ENCODE results near the gene TSPO2.

The TSPO2 gene

DNA sequence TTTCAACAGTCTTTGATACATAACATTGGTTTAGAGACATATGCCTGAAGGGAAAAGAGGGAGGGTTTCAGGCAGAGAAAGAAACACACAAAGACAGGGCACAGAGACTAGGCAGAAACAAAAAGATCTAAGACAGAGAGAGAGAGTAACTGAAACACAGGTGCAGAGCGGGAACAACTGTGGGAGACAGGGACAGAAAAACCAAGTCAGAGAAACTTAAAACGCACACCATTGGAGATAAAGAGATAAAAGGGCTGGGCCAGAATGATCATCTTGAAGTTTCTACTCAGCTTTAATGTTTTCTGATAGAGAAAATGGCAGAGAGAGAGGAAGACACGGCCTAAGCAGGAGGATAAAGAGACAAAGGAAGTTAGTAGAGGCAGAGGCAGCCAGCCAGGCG is 15.0 kb upstream of the TSPO2 start:
- Histone ChIP-seq H3K79me2 (ENCODE audit: control insufficient read depth, insufficient read depth, low read length, unreplicated experiment) (no peaks in the 10 kb centered on the region), H3K27ac (ENCODE audit: low read depth, low read length) (no peak overlapping the region), H3K36me3 (ENCODE audit: insufficient read depth, low read length) (no peaks in the 10 kb centered on the region), H2AFZ (ENCODE audit: low read length, unreplicated experiment) (peak overlapping the region; percentile 73), H3K27me3 (ENCODE audit: insufficient read depth, low read length) (no peaks in the 10 kb centered on the region), H3K4me3 (ENCODE audit: low read depth, low read length) (peak overlapping the region; percentile 73), H3K4me1 (ENCODE audit: control insufficient read depth, insufficient read depth, low read length, unreplicated experiment) (peaks cover 14% of the 10 kb centered on the region)

DNA sequence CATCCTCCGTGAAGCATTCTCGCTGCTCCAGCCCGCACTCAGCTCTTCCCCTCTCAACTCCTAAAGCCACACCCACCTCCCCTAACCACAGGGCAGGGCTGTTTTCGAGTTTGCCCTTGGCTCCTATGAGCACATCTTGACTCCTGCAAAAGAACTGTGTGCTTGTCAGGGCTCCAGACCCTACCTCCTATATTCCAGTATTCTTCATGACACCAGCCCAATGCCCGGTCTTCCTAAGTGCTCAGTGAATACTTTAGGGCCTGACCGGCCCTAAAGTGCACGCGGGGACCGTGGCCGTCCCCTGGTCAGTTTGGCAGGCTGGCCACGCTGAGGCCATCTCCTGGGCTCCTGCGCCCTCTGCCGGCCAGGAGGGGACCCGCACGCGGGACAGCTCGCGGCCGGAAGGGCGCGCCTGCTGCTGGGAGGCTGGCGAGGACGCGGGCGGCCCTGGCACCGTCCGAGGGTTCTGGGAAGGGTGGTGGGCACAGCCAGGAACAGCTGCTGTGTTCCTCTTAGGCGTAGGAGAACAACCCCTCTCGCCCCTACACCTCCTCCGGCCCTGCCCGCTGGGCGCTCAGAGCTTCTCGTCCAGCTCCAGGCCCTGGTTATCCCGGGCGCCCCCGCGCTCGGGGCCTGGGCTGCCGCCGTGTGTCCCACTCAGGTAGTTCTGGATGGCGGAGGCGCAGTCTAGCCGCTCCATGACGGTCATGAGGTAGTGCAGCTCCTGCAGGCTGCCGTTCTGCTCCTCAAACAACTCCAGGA is 14.3 kb upstream of the TSPO2 start:
- H3K79me2 ChIP-seq (ENCODE audit: control insufficient read depth, insufficient read depth, low read length, unreplicated experiment), result no peaks in the 10 kb centered on the region
- H3K4me3 ChIP-seq (ENCODE audit: low read depth, low read length), result peak overlapping the region; percentile 73
- peaks cover 10% of the 10 kb centered on the region for H3K4me1 ChIP-seq (ENCODE audit: control insufficient read depth, insufficient read depth, low read length, unreplicated experiment)
- H2AFZ ChIP-seq (ENCODE audit: low read length, unreplicated experiment), result peak overlapping the region; percentile 82
- no peaks in the 10 kb centered on the region for H3K36me3 ChIP-seq (ENCODE audit: insufficient read depth, low read length)
- H3K27me3 ChIP-seq (ENCODE audit: insufficient read depth, low read length), result no peaks in the 10 kb centered on the region
- no peak overlapping the region for H3K27ac ChIP-seq (ENCODE audit: low read depth, low read length)

DNA sequence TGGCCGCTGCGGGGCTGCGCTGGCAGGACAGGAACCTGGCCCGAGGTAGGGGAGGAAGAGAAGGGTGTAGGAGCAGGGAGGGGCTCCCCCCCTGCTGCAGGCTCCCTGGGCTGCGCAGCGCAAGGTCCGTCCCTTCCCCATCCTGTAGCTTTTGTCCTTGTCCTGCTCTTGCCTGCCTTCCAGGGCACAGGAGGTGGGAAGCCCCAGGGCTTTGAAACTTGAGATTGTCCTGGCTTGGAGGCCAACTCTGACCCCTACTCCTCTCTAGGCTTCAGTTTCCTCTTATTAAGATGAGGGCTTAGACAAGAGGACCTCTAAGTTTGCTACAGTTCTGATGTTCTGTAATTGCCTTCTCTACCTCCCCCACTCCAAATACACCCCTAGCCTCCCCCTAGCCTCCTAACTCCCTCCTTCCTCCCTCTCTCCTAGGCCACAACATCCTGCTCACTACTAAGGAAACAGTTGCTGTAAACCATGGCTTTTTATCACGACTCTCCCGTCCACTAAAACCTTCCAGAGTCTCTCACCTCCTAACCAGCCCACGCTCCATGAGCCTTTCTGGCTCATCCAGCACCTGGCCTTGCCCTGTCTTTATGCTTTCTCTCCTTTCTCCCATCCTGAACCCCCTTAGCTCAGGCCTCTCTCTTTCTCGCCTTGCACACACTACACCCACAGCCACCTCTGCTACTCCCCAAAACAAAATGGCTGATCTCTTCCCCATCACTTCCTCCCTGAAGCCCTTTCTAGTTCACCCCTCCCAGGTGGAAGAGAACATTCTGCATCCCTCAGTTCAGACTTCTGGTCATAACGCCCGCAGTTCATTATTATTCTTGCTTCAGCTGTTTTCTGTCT is 13.5 kb upstream of the TSPO2 start:
- H3K27ac ChIP-seq (ENCODE audit: low read depth, low read length), result no peak overlapping the region
- peaks cover 10% of the 10 kb centered on the region for H3K4me1 ChIP-seq (ENCODE audit: control insufficient read depth, insufficient read depth, low read length, unreplicated experiment)
- no peaks in the 10 kb centered on the region for H3K36me3 ChIP-seq (ENCODE audit: insufficient read depth, low read length)
- H3K79me2 ChIP-seq (ENCODE audit: control insufficient read depth, insufficient read depth, low read length, unreplicated experiment), result no peaks in the 10 kb centered on the region
- H3K27me3 ChIP-seq (ENCODE audit: insufficient read depth, low read length), result no peaks in the 10 kb centered on the region
- H3K4me3 ChIP-seq (ENCODE audit: low read depth, low read length), result peak overlapping the region; percentile 73
- peak overlapping the region; percentile 82 for H2AFZ ChIP-seq (ENCODE audit: low read length, unreplicated experiment)

DNA sequence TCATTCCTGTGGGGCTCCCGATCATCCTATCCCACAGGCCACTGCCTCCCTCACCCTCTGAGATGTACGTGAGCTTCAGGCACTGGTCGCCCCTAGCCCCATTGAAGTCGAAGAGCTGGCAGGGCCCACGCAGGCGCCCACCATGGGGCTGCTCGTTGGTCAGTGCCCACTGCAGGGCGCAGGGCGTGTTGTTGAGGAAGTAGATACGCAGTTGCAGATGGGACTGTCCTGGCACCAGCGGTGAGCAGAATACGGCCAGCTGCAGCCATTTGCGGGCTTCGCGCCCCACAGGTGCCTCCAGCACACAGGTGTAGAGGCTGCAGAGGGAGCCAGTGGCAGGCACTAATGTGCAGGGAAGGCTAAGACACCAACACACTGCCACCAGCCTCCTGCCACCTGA is 9.4 kb upstream of the TSPO2 start:
- Histone ChIP-seq H3K27ac (ENCODE audit: low read depth, low read length) (no peak overlapping the region), H2AFZ (ENCODE audit: low read length, unreplicated experiment) (no peak overlapping the region), H3K4me3 (ENCODE audit: low read depth, low read length) (no peak overlapping the region), H3K79me2 (ENCODE audit: control insufficient read depth, insufficient read depth, low read length, unreplicated experiment) (no peaks in the 10 kb centered on the region), H3K4me1 (ENCODE audit: control insufficient read depth, insufficient read depth, low read length, unreplicated experiment) (peaks cover 6% of the 10 kb centered on the region), H3K27me3 (ENCODE audit: insufficient read depth, low read length) (peaks cover 13% of the 10 kb centered on the region), H3K36me3 (ENCODE audit: insufficient read depth, low read length) (no peaks in the 10 kb centered on the region)

DNA sequence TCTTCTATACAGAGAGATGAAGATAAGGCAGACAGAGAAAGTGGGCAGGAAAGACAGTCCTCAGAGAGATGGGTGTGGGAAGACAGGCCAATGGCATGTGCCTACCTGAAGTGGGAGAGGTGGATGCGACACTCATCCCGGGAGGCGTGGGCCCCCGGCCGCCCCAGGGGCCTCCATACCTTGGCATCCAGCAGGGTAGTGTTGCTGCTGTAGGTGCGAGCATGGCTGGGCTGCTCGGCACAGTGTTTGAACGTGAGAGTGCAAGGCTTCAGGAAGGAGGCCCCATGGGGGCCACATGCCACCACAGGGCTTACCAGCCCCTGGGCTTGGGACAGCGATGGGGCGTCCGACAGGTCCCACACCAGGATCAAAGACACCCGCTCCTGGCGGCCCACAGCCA is 8.5 kb upstream of the TSPO2 start:
- Histone ChIP-seq H2AFZ (ENCODE audit: low read length, unreplicated experiment) (no peak overlapping the region), H3K4me3 (ENCODE audit: low read depth, low read length) (no peak overlapping the region), H3K79me2 (ENCODE audit: control insufficient read depth, insufficient read depth, low read length, unreplicated experiment) (no peaks in the 10 kb centered on the region), H3K27me3 (ENCODE audit: insufficient read depth, low read length) (peaks cover 21% of the 10 kb centered on the region), H3K4me1 (ENCODE audit: control insufficient read depth, insufficient read depth, low read length, unreplicated experiment) (peaks cover 1% of the 10 kb centered on the region), H3K36me3 (ENCODE audit: insufficient read depth, low read length) (no peaks in the 10 kb centered on the region), H3K27ac (ENCODE audit: low read depth, low read length) (no peak overlapping the region)

DNA sequence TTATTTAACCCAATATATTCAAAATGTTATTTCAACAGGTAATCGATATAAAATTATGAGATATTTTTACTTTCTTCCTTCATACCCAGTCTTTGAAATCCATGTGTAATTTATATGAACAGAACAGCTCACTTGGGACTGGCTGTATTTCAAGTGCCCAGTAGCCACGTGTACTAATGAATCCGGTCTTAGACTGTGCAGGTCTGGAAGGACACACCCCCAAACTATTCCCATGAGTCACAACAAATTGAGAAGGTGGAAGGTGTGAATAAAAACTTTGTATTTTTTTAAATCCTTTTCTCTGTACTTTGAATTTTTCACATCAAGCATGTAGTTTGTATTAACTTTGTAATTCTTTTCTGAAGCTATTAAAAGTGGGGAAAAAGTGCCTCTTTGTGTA is 6.1 kb upstream of the TSPO2 start:
- H3K27ac ChIP-seq (ENCODE audit: low read depth, low read length), result no peak overlapping the region

DNA sequence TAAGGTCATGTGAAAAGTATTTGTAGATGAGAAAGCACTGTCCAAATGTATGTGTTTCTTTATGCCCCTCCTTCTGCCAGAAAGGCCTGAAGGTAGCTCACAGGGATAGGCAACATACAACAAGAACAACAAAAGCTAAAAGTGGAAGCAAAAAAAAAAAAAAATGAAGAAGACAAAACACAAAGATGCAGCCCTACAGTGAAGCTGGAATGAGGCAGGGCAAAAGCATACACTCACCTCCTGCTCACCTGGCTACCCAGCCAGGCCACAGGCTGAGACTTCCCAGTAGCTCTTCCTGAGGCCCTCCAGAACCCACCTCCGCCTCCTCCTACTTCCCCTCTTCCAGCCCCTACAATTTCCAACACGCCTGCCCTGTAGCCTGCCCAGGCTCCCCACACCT is 5.7 kb upstream of the TSPO2 start:
- H3K4me3 ChIP-seq (ENCODE audit: low read depth, low read length), result no peak overlapping the region
- H3K36me3 ChIP-seq (ENCODE audit: insufficient read depth, low read length), result no peaks in the 10 kb centered on the region
- H3K79me2 ChIP-seq (ENCODE audit: control insufficient read depth, insufficient read depth, low read length, unreplicated experiment), result no peaks in the 10 kb centered on the region
- H3K27me3 ChIP-seq (ENCODE audit: insufficient read depth, low read length), result peaks cover 21% of the 10 kb centered on the region
- H3K27ac ChIP-seq (ENCODE audit: low read depth, low read length), result no peak overlapping the region
- no peak overlapping the region for H2AFZ ChIP-seq (ENCODE audit: low read length, unreplicated experiment)
- peaks cover 10% of the 10 kb centered on the region for H3K4me1 ChIP-seq (ENCODE audit: control insufficient read depth, insufficient read depth, low read length, unreplicated experiment)

More for the DNA sequence above, 6.1 kb upstream of the TSPO2 start:
- Histone ChIP-seq H3K4me1 (ENCODE audit: control insufficient read depth, insufficient read depth, low read length, unreplicated experiment) (peaks cover 10% of the 10 kb centered on the region), H3K79me2 (ENCODE audit: control insufficient read depth, insufficient read depth, low read length, unreplicated experiment) (no peaks in the 10 kb centered on the region), H3K4me3 (ENCODE audit: low read depth, low read length) (no peak overlapping the region), H2AFZ (ENCODE audit: low read length, unreplicated experiment) (no peak overlapping the region), H3K36me3 (ENCODE audit: insufficient read depth, low read length) (no peaks in the 10 kb centered on the region), H3K27me3 (ENCODE audit: insufficient read depth, low read length) (peaks cover 21% of the 10 kb centered on the region)

DNA sequence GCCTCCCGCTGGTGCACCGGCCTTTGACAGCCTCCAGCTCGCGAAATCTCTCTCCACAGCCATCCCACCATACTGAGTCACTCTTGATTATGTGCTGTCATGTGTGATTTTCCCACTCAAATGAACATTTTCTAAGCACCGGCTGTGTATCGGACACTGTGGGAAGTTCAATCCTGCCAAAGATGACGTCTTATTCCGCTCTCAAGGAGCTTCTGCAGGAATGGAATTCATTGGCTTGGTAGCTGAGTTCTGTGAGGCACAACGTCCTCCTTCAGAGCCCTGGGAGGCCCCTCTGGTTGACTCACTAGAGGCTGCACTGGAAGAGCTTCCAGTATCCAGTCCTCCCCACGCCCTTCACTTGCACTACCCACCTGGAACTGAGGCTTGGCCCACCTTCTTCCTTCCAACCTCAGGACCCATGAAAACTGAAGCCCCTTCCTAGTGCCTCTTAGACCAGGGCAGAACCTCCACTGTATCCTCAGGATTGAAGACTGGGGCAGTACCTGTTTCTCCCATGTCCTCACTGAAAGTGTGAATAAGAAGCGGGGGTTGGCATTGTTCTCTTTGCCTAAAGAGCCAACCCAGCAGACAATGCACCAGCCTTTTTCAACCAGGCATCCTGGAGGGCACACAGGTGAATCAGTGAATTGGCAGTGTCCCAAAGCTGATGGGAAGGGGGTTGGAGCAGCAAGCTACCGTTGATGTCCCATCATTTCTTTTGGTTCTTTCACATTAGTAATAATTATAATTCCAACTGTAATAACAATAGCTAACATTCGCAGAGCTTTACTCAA is 5.0 kb upstream of the TSPO2 start:
- Histone ChIP-seq H3K79me2 (ENCODE audit: control insufficient read depth, insufficient read depth, low read length, unreplicated experiment) (no peaks in the 10 kb centered on the region), H2AFZ (ENCODE audit: low read length, unreplicated experiment) (no peak overlapping the region), H3K4me1 (ENCODE audit: control insufficient read depth, insufficient read depth, low read length, unreplicated experiment) (peaks cover 10% of the 10 kb centered on the region), H3K27ac (ENCODE audit: low read depth, low read length) (no peak overlapping the region), H3K4me3 (ENCODE audit: low read depth, low read length) (no peak overlapping the region), H3K27me3 (ENCODE audit: insufficient read depth, low read length) (peaks cover 21% of the 10 kb centered on the region), H3K36me3 (ENCODE audit: insufficient read depth, low read length) (no peaks in the 10 kb centered on the region)

DNA sequence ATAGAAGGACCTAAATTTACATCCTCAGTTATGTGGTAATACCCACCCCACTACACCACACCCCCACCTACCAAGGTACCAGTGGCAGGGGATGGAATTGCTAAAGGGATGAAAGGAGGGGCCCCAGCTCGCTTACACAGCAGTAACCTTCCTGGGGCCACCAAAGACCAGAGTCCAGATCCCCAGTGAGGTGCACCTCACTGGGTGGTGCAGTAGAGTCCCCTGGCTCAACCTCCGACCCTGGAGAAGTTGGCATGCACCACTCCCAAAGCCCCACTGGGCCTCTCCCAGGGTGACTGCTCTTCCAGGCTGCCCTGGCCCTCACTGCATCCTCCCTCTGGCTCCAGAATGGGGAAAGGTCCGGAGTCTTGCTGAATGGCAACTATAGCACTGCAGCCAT is 4.1 kb upstream of the TSPO2 start:
- H3K79me2 ChIP-seq (ENCODE audit: control insufficient read depth, insufficient read depth, low read length, unreplicated experiment), result no peaks in the 10 kb centered on the region

DNA sequence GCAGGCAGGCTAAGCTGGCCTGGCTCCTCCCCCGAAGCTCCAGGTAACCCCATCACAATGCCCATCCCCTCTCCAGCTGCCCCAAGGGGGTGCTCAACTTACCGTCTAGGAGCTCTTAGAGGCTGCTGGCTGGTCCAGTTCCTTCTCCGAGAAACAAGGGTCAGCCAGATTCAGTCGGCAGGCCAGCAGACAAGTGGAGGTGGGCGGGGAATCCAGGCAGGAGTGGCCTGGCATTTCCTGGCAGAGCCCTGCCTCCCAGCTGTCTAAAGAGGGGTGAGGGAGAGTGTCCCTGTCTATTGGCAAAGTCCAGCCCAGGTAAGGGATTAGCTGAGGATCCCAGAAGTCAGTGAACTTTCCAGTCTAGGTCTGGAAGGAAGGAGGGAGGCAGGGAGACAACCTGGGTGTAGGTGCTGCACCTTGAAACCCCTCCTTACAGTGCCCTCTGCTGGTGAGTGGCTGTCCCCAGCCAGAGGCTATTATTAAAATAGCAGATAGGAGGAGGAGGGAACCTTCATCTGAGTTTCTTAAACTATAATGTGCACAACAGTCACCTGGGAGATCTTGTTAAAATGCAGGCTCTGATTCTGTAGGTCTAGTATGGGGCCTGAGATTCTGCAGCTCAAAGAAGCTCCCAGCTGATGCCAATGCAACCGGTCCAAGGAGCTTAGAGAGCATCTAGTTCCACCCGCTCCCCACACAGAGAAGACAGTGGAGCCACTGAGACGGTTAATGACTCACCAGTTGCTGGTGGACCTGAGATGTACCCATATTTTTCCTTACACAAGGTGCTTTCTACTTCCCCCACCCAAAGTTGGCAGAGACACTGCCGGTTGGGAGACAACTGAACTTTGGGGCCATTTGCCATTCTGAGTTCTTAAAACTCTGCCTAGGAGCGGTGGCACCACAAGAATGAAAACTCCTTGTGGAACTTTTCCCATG is 2.9 kb upstream of the TSPO2 start, which contains the start of gene UNC5CL:
TSS of gene UNC5CL (minus strand) at position 162 of the 939 bp plus-strand sequence. CDS start 4,147 bp downstream, outside the sequence.
- H2AFZ ChIP-seq (ENCODE audit: low read length, unreplicated experiment), result no peak within 1 kb of the TSS
- H3K79me2 ChIP-seq (ENCODE audit: control insufficient read depth, insufficient read depth, low read length, unreplicated experiment), result no peaks in the 10 kb centered on the region
- H3K4me1 ChIP-seq (ENCODE audit: control insufficient read depth, insufficient read depth, low read length, unreplicated experiment), result peaks cover 10% of the 10 kb centered on the region
- no peaks in the 10 kb centered on the region for H3K36me3 ChIP-seq (ENCODE audit: insufficient read depth, low read length)
- peaks cover 21% of the 10 kb centered on the region for H3K27me3 ChIP-seq (ENCODE audit: insufficient read depth, low read length)
- no peak within 1 kb of the TSS for H3K27ac ChIP-seq (ENCODE audit: low read depth, low read length)
- no peak within 1 kb of the TSS for H3K4me3 ChIP-seq (ENCODE audit: low read depth, low read length)

More for the DNA sequence above, 4.1 kb upstream of the TSPO2 start:
- H3K27ac ChIP-seq (ENCODE audit: low read depth, low read length), result no peak overlapping the region
- H2AFZ ChIP-seq (ENCODE audit: low read length, unreplicated experiment), result no peak overlapping the region
- H3K27me3 ChIP-seq (ENCODE audit: insufficient read depth, low read length), result peaks cover 21% of the 10 kb centered on the region
- peaks cover 10% of the 10 kb centered on the region for H3K4me1 ChIP-seq (ENCODE audit: control insufficient read depth, insufficient read depth, low read length, unreplicated experiment)
- no peak overlapping the region for H3K4me3 ChIP-seq (ENCODE audit: low read depth, low read length)
- H3K36me3 ChIP-seq (ENCODE audit: insufficient read depth, low read length), result no peaks in the 10 kb centered on the region

All from ACC112 (cell line).